ENCODE data around the gene CEP295NL.

The CEP295NL gene

DNA sequence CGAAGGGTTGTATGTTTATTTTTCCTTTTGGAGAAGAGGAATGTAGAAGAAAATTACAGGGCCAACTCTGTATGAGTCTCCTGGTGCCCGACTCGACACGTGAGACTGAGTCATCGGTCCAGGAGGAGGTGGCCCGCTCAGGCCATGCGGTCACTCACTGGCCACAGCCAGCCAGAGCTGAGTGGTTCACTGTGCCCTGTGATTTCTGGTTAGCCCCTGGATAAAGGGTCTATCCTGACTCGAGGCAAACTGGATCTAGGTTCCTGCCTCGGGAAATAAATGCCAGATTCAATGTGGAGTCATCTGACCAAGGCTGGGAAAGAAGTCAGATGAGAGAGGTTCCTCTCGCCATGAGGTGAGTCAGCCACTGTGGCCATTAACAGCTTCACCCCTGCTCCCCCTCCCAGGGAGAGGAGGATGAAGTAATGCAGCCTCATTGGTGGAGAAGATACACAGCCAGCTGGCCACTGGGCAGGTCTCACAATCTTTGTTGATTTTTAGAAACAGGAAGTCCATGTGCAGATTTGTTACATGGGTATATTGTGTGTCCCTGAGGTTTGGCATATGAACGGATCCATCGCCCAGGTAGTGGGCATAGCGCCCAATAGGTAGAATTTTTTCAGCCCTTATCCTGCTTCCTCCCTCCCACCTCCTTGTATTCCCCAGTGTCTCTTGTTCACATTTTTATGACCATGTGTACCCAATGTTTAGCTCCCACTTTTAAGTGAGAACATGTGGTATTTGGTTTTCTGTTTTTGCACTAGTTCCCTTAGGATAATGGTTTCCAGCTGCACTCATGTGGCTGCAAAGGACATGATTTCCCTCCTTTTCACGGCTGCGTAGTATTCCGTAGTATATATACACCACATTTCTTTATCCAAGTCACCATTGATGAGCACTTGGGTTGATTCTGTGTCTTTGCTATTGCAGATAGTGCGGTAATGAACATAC lies 40.7 kb downstream of the CEP295NL start:
- no peak for DNase-seq

GRCh38 chr17:78861229-78861628 lies 41.8 kb downstream of the CEP295NL start:
- DNase-seq: no peak

DNA sequence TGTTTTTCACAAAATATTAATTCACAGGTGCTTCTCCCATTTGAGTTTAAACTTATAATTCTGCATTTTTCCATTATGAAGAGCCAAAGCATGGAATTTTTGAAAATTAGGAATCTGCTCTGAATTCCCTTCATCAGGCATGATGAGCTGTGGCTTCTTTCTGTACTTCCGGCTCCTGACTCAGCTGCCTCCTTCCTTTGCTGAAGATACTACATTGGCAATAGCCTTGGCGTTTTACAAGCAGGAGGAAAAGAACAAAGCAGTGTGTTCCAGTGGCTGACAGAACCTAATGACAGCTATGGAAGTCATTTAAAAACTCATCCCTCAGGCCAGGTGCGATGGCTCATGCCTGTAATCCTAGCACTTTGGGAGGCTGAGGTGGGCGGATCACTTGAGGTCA lies 44.0 kb downstream of the CEP295NL start:
- DNase-seq: no peak

GRCh38 chr17:78857266-78857665 lies 45.7 kb downstream of the CEP295NL start:
- DNase-seq: no peak

DNA sequence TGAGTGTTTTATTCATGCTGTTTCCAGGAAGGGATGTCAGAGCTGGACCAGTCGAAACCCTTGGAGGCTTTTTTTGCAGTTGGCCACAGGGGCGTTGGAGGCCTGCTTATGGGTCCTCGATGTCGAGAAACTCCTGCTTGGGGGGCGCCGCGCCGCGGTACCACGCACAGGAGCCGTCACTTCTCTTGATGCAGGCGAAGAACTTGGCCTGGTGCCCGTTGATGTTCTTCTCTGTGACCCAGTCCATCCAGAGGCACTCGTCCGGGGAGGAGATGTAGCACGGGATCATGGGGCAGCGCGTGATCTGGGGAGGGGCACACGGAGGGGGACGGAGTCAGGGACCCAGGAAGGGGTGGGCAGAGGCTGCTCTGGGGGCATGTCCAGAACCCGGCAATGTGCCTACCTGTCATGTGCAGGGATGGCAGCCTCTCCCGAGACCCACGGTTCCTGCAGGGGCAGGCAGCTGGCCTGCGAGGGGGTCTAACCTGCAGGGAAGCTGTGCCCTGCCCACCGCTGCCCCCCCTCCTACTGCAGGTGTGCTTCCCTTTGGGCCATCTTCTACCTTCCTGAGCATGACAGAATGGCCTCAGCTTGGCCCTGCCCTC lies 47.3 kb downstream of the CEP295NL start:
- DNase-seq: no peak

DNA sequence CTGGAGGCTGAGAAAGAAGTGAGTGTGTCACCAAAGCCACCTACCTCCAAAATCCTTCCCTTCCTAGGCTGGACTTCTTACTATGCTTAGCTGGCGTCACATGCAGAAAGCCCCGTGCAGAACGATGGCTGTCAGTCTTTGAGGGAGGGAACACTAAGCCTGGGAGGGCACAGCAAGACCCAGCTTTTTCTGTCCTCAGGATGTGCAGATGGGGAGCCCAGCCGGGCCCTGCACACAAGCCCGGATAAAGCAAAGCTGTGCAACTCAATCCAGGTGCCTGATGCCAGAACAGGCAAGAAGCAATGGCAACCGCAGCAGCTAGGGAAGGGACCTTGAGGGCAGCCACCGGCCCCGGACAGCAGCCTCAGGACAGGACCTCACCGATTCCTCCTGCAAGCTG lies 48.5 kb downstream of the CEP295NL start:
- DNase-seq: no peak

- DNase-seq: no peak
Measured at GRCh38 chr17:78853926-78854394, 49.0 kb downstream of the CEP295NL start.

- no peak for DNase-seq
Measured at GRCh38 chr17:78852709-78853121, 50.3 kb downstream of the CEP295NL start.

- DNase-seq: no peak
Measured at GRCh38 chr17:78849026-78849425, 54.0 kb downstream of the CEP295NL start.

- DNase-seq: no peak
Measured at GRCh38 chr17:78847052-78847451, 55.9 kb downstream of the CEP295NL start.

- no peak for DNase-seq
Measured at GRCh38 chr17:78844301-78845005, 58.5 kb downstream of the CEP295NL start.

- DNase-seq: no peak
Measured at GRCh38 chr17:78842881-78843565, 60.0 kb downstream of the CEP295NL start.

DNA sequence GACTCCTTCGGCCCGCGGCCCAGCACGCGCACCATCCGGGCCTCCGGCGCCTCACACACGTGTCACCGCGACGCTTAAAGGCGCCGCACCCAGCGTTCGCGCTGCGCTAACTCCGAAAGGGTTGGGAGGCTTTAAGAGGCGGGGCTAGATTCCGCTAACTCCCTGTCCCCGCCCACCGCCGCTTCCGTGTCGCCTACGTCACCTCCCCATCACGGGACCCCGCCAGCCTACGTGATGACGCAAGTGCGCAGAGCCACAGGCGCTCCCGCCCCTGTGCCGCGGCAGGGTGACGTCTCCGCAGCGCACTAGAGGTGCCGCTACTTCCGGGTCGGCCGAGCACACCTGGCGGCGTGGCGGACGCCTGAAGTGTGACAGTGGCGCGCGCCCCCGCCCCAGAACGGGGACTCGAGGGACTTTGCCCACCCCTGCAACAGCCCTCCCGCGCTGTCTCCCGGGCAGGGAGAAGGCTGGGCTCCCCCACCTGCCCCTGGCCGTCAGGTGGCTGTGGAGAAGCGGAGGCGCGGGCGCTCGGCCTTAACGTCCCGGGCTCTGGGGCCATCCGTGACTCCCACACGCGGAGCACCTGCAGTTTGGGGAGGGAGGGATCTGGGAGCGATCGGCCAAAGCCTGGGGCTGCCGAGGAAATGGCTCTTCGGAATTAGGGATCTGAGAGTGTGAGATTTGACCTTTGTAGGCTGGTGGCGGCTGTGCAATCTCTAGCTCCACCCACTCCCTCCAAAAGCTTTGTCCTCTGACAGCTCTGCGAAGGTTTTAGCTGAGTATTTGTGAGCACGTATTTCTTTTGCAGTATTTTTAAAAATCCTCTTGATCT lies 62.0 kb downstream of the CEP295NL start, which contains the start of gene USP36:
TSS of gene USP36 (minus strand) at position 35 of the 832 bp plus-strand sequence. CDS start 4,451 bp downstream, outside the sequence.
- DNase-seq: peak; percentile 99
